H9 (cell line): Measurements from ENCODE around the gene RNF225. TPM values are rescaled to one million over a fixed set of nuclear protein-coding genes. Genes with fewer than 3 reads are reported as not detected.

Source experiments
- DNase-seq: peaks from one replicate; pipeline ENCODE4 v3.0.0-alpha.2; 2017
- H2AFZ ChIP-seq: one replicate; pipeline ENCODE4 v1.6.1; 2013; ENCODE audit warnings: mild to moderate bottlenecking, low read length, control low read depth, moderate library complexity
- H2AK5ac ChIP-seq: 2 replicates; pipeline ENCODE4 v1.6.1; 2013; ENCODE audit warnings: low read length, control low read depth, mixed read lengths; ENCODE audit not compliant: insufficient read length
- H2BK120ac ChIP-seq: one replicate; pipeline ENCODE4 v1.6.1; 2013; ENCODE audit warnings: low read depth, mild to moderate bottlenecking, low read length, control low read depth, inconsistent platforms; ENCODE audit not compliant: poor library complexity, severe bottlenecking
- H2BK12ac ChIP-seq: 2 replicates; pipeline ENCODE4 v1.6.1; 2013; ENCODE audit warnings: low read length, control low read depth, mixed read lengths, low read depth; ENCODE audit not compliant: insufficient read length
- H2BK15ac ChIP-seq: 2 replicates; pipeline ENCODE4 v1.6.1; 2013; ENCODE audit warnings: low read depth, low read length, control low read depth
- H2BK20ac ChIP-seq: one replicate; pipeline ENCODE4 v1.6.1; 2013; ENCODE audit warnings: low read depth, mild to moderate bottlenecking, low read length, control low read depth, inconsistent platforms; ENCODE audit not compliant: poor library complexity, severe bottlenecking
- H2BK5ac ChIP-seq: 2 replicates; pipeline ENCODE4 v1.6.1; 2013; ENCODE audit warnings: low read length, control low read depth, mixed read lengths; ENCODE audit not compliant: insufficient read length
- H3K14ac ChIP-seq: 2 replicates; pipeline ENCODE4 v1.6.1; 2013; ENCODE audit warnings: low read length, control low read depth; ENCODE audit not compliant: insufficient read depth
- H3K18ac ChIP-seq: 2 replicates; pipeline ENCODE4 v1.6.1; 2013; ENCODE audit warnings: low read depth, mild to moderate bottlenecking, mixed read lengths, low read length, control low read depth; ENCODE audit not compliant: insufficient read length
- H3K23ac ChIP-seq: 2 replicates; pipeline ENCODE4 v1.6.1; 2013; ENCODE audit warnings: low read length, control low read depth, mixed read lengths, low read depth; ENCODE audit not compliant: insufficient read length
- H3K23me2 ChIP-seq: 2 replicates; pipeline ENCODE4 v1.6.1; 2013; ENCODE audit warnings: low read depth, mild to moderate bottlenecking, mixed read lengths, low read length, control low read depth; ENCODE audit not compliant: insufficient read length, poor library complexity, severe bottlenecking
- H3K27ac ChIP-seq: 2 replicates; pipeline ENCODE4 v1.5.1; 2013; ENCODE audit warnings: low read length, control low read depth, mixed read lengths, low read depth; ENCODE audit not compliant: insufficient read length
- H3K27me3 ChIP-seq: 2 replicates; pipeline ENCODE4 v1.6.1; 2013; ENCODE audit warnings: low read length, control low read depth, inconsistent platforms; ENCODE audit not compliant: insufficient read depth
- H3K4ac ChIP-seq: 2 replicates; pipeline ENCODE4 v1.6.1; 2013; ENCODE audit warnings: low read depth, mild to moderate bottlenecking, control low read depth, inconsistent platforms, low read length, moderate library complexity
- H3K4me1 ChIP-seq: 2 replicates; pipeline ENCODE4 v1.6.1; 2013; ENCODE audit warnings: low read length, control low read depth, inconsistent platforms; ENCODE audit not compliant: insufficient read depth
- H3K4me2 ChIP-seq: 2 replicates; pipeline ENCODE4 v1.6.1; 2013; ENCODE audit warnings: low read length, control low read depth, mixed read lengths; ENCODE audit not compliant: insufficient read length, insufficient read depth
- H3K56ac ChIP-seq: 2 replicates; pipeline ENCODE4 v1.6.1; 2013; ENCODE audit warnings: low read depth, mild to moderate bottlenecking, mixed read lengths, low read length, control low read depth; ENCODE audit not compliant: insufficient read length
- H3K79me1 ChIP-seq: 2 replicates; pipeline ENCODE4 v1.6.1; 2013; ENCODE audit warnings: low read depth, mild to moderate bottlenecking, moderate library complexity, low read length, control low read depth, inconsistent platforms; ENCODE audit not compliant: insufficient read depth, poor library complexity, severe bottlenecking
- H3K79me2 ChIP-seq: 2 replicates; pipeline ENCODE4 v1.6.1; 2013; ENCODE audit warnings: low read length, control low read depth, inconsistent platforms; ENCODE audit not compliant: insufficient read depth
- H3K9ac ChIP-seq: 2 replicates; pipeline ENCODE4 v1.6.1; 2013; ENCODE audit warnings: low read length, control low read depth, mixed read lengths; ENCODE audit not compliant: insufficient read length; ENCODE audit errors: extremely low read depth
- H3K9me3 ChIP-seq: one replicate; pipeline ENCODE4 v1.6.1; 2013; ENCODE audit warnings: low read depth, low read length, inconsistent platforms; ENCODE audit not compliant: control insufficient read depth
- H3T11ph ChIP-seq: one replicate; pipeline ENCODE4 v1.6.1; 2013; ENCODE audit warnings: mild to moderate bottlenecking, low read length, control low read depth, inconsistent platforms
- H4K20me1 ChIP-seq: one replicate; pipeline ENCODE4 v1.6.1; 2013; ENCODE audit not compliant: control insufficient read depth, insufficient read length, insufficient read depth
- H4K5ac ChIP-seq: 2 replicates; pipeline ENCODE4 v1.6.1; 2013; ENCODE audit warnings: low read depth, mild to moderate bottlenecking, mixed read lengths, low read length, control low read depth; ENCODE audit not compliant: insufficient read length
- H4K8ac ChIP-seq: replicated peaks from 2 replicates; pipeline ENCODE4 v1.6.1; 2013; ENCODE audit warnings: low read length, control low read depth, mixed read lengths, low read depth; ENCODE audit not compliant: insufficient read length
- H4K91ac ChIP-seq: 2 replicates; pipeline ENCODE4 v1.6.1; 2013; ENCODE audit warnings: low read depth, mild to moderate bottlenecking, moderate library complexity, mixed read lengths, low read length, control low read depth; ENCODE audit not compliant: insufficient read length
- H3K27ac Mint-ChIP-seq, 3 experiments: 2 replicates in 2 of 3; 3 replicates in 1 of 3; pipeline ENCODE4 v1.8.0; 2020 to 2021; ENCODE audit warnings: mixed read lengths in 3 of 3, mild to moderate bottlenecking in 1 of 3, moderate library complexity in 1 of 3
- H3K27me3 Mint-ChIP-seq: 2 replicates; pipeline ENCODE4 v1.8.0; 2021; ENCODE audit warnings: low read depth, mild to moderate bottlenecking, moderate library complexity, mixed read lengths
- H3K36me3 Mint-ChIP-seq, 3 experiments: 2 replicates in 2 of 3; 3 replicates in 1 of 3; pipeline ENCODE4 v1.8.0; 2020 to 2021; ENCODE audit warnings: low read depth in 3 of 3, mixed read lengths in 3 of 3; ENCODE audit not compliant: insufficient read depth in 1 of 3
- H3K4me1 Mint-ChIP-seq, 2 experiments: 2 replicates each; pipeline ENCODE4 v1.8.0; 2020; ENCODE audit warnings: mixed read lengths in 2 of 2
- H3K4me3 Mint-ChIP-seq, 2 experiments: 2 replicates in 1 of 2; 3 replicates in 1 of 2; pipeline ENCODE4 v1.8.0; 2020 to 2021; ENCODE audit warnings: mild to moderate bottlenecking in 2 of 2, mixed read lengths in 2 of 2, moderate library complexity in 1 of 2
- H3K9me3 Mint-ChIP-seq, 2 experiments: 2 replicates in 1 of 2; 3 replicates in 1 of 2; pipeline ENCODE4 v1.8.0; 2020; ENCODE audit warnings: mild to moderate bottlenecking in 2 of 2, mixed read lengths in 2 of 2, moderate library complexity in 1 of 2
- CTCF ChIP-seq: fragments of 200-600 bp; sonication (generic); conservative IDR thresholded peaks from 3 replicates; pipeline ENCODE4 v1.8.0; 2021; ENCODE audit warnings: antibody characterized with exemption, mild to moderate bottlenecking
- WGBS: extraction: QIAGEN DNeasy Blood & Tissue Kit; methylation state at CpG from one replicate; pipeline ENCODE4 v1.1.7; 2013; ENCODE audit warnings: missing lambda C conversion rate, low lambda C conversion rate, mixed read lengths; ENCODE audit not compliant: insufficient read length; ENCODE audit errors: extremely low coverage; 5-methylcytosine and 5-hydroxymethylcytosine counted together
- total RNA-seq: library from RNA; stranded (reverse); gene quantifications from 2 replicates; pipeline ENCODE4 v1.2.1, GENCODE V29; 2021

The RNF225 gene
- total RNA-seq, 1 experiment from 2014 or later: 2.1 TPM

- Histone ChIP-seq H4K8ac (no peak overlapping the region), H3K79me1 (no peaks in the 10 kb centered on the region), H2BK120ac (no peak overlapping the region), H3T11ph (no peak overlapping the region), H3K9me3 (no peaks in the 10 kb centered on the region), H2AFZ (no peak overlapping the region), H3K4ac (no peak overlapping the region), H3K18ac (no peak overlapping the region), H2BK15ac (no peak overlapping the region), H3K27ac (no peak overlapping the region), H3K56ac (no peak overlapping the region), H3K79me2 (no peaks in the 10 kb centered on the region), H3K4me1 (no peaks in the 10 kb centered on the region), H2BK5ac (no peak overlapping the region), H3K23me2 (peaks cover 6% of the 10 kb centered on the region), H2AK5ac (no peak overlapping the region), H4K5ac (no peak overlapping the region), H3K9ac (no peak overlapping the region), H2BK12ac (no peak overlapping the region), H4K91ac (no peak overlapping the region), H3K4me2 (no peak overlapping the region), H3K23ac (no peak overlapping the region), H3K14ac (no peak overlapping the region), H3K27me3 (no peaks in the 10 kb centered on the region), H4K20me1 (no peaks in the 10 kb centered on the region), H2BK20ac (no peak overlapping the region)
- H3K4me1 Mint-ChIP-seq: peaks cover 0 to 6% of the 10 kb centered on the region in 2 experiments; a peak in 2 of 4 replicates
- H3K36me3 Mint-ChIP-seq: peaks cover 0 to 4% (median 2%) of the 10 kb centered on the region in 3 experiments; a peak in 4 of 7 replicates
- no peak for DNase-seq
- no peak overlapping the region for H3K4me3 Mint-ChIP-seq
- no CpG with 5 or more reads among the region's 9 CpGs for WGBS
- peaks cover 4% of the 10 kb centered on the region for H3K27me3 Mint-ChIP-seq
- no peak for TF ChIP-seq CTCF
- H3K27ac Mint-ChIP-seq: no peak overlapping the region
- no peaks in the 10 kb centered on the region for H3K9me3 Mint-ChIP-seq
These were observed 43.9 kb upstream of the RNF225 start for GRCh38 chr19:58351558-58351878.
